Omental fat pad (tissue), 4 donors: ENCODE measurements around the gene PTP4A2. TPM values are rescaled to one million over a fixed set of nuclear protein-coding genes. Genes with fewer than 3 reads are reported as not detected.

Experiments used
- ATAC-seq: fragments of 150-250 bp; one replicate; pipeline ENCODE4 v1.9.1; 2016; ENCODE audit warnings: mild to moderate bottlenecking, moderate library complexity; ENCODE audit not compliant: low FRiP score
- DNase-seq: peaks from one replicate; pipeline ENCODE4 v3.0.0-alpha.2; 2019; ENCODE audit warnings: low spot score
- CTCF ChIP-seq, 3 donors: fragments of 450-650 bp; IDR thresholded peaks; one replicate each; pipeline ENCODE4 v1.5.1; 2016 to 2017; ENCODE audit warnings: antibody characterized with exemption in 3 of 3, mild to moderate bottlenecking in 3 of 3, moderate library complexity in 2 of 3
- total RNA-seq, 4 donors: library from RNA; depleted of rRNA; stranded (reverse); fragments of >200 nt; gene quantifications; one replicate each; pipeline ENCODE4 v1.1.0, GENCODE V29; 2016

Gene PTP4A2
- total RNA-seq, 4 donors from 2014 or later: 216 to 385 (median 283) TPM

GRCh38 chr1:31883357-31883942, 54.7 kb downstream of the PTP4A2 start:
- TF ChIP-seq CTCF (IDR thresholded peaks at IDR 0.05): no peak
- DNase-seq (no peak), ATAC-seq (no peak)

GRCh38 chr1:31881688-31882000, 56.5 kb downstream of the PTP4A2 start:
- ATAC-seq: no peak
- no peak for TF ChIP-seq CTCF (IDR thresholded peaks at IDR 0.05)
- no peak for DNase-seq

GRCh38 chr1:31880957-31881687, 57.0 kb downstream of the PTP4A2 start:
- DNase-seq (no peak), ATAC-seq (no peak)
- TF ChIP-seq CTCF (IDR thresholded peaks at IDR 0.05): no peak

- no peak for ATAC-seq
- no peak for DNase-seq
- TF ChIP-seq CTCF (IDR thresholded peaks at IDR 0.05): no peak
Observed at GRCh38 chr1:31879981-31880608, 58.1 kb downstream of the PTP4A2 start.

GRCh38 chr1:31878058-31878457, 60.1 kb downstream of the PTP4A2 start:
- ATAC-seq (no peak), DNase-seq (no peak)
- no peak for TF ChIP-seq CTCF (IDR thresholded peaks at IDR 0.05)

GRCh38 chr1:31877544-31877943, 60.6 kb downstream of the PTP4A2 start:
- ATAC-seq: no peak
- DNase-seq: no peak
- no peak for TF ChIP-seq CTCF (IDR thresholded peaks at IDR 0.05)
